SK-N-MC (cell line): ENCODE measurements around the gene EID3.

Source experiments
- EZH2 ChIP-seq: fragments of 200-600 bp; sonication (generic); IDR thresholded peaks from one replicate; pipeline ENCODE4 v1.6.1; 2017; ENCODE audit warnings: antibody characterized with exemption
- FOXP2 ChIP-seq: optimal IDR thresholded peaks from 2 replicates; pipeline ENCODE3; 2011; ENCODE audit warnings: mild to moderate bottlenecking, moderate library complexity; ENCODE audit not compliant: insufficient read depth; ENCODE audit errors: extremely low read length, control extremely low read depth
- POLR2AphosphoS5 ChIP-seq: IDR thresholded peaks from 2 replicates; pipeline ENCODE4 v1.6.1; 2012; ENCODE audit warnings: mild to moderate bottlenecking, low read depth, low read length, borderline replicate concordance

GRCh38 chr12:104313568-104314241 is 10.2 kb downstream of the EID3 start:
- TF ChIP-seq POLR2AphosphoS5, result no peak
- TF ChIP-seq EZH2, result no peak
- TF ChIP-seq FOXP2, result no peak
